OCI-LY7 (cell line): ENCODE results near the gene THPO. TPM values are rescaled to one million over a fixed set of nuclear protein-coding genes. Genes with fewer than 3 reads are reported as not detected.

ENCODE experiments used
- BruUV-seq: library from RNA; stranded (reverse); fragments of 400-500 nt; replicated peaks from 2 replicates; lab custom pipeline; 2021; lab: Mats Ljungman, UMichigan
- CTCF ChIA-PET: fragments of 300-600 bp; sonication (Branson Sonifier 250); formaldehyde crosslinking; loops from one replicate; lab custom pipeline; 2022; ENCODE audit warnings: antibody characterized with exemption; ENCODE audit not compliant: unreplicated experiment; lab: Charles Lee
- POLR2A ChIA-PET: fragments of 300-600 bp; sonication (Branson Sonifier 250); formaldehyde crosslinking; loops from one replicate; lab custom pipeline; 2022; ENCODE audit warnings: antibody characterized with exemption; lab: Charles Lee
- DNase-seq: peaks from one replicate; pipeline ENCODE4 v3.0.0-alpha.2; 2015; ENCODE audit warnings: low spot score
- H2AFZ ChIP-seq: fragments of 200-600 bp; sonication (generic), shearing (Covaris generic); 2 replicates; pipeline ENCODE4 v1.6.1; 2014; ENCODE audit warnings: mild to moderate bottlenecking, antibody characterized with exemption, low read length, moderate library complexity
- H3K27ac ChIP-seq: fragments of 200-600 bp; sonication (generic); 2 replicates; pipeline ENCODE4 v1.5.1; 2014; ENCODE audit warnings: mixed run types, low read depth, mild to moderate bottlenecking, moderate library complexity, low read length, inconsistent platforms; ENCODE audit not compliant: poor library complexity, severe bottlenecking
- H3K36me3 ChIP-seq: fragments of 200-600 bp; sonication (generic); 2 replicates; pipeline ENCODE4 v1.6.1; 2014; ENCODE audit warnings: mild to moderate bottlenecking, antibody characterized with exemption, low read length, moderate library complexity, mixed read lengths; ENCODE audit not compliant: insufficient read depth
- H3K4me1 ChIP-seq: fragments of 200-600 bp; sonication (generic); 2 replicates; pipeline ENCODE4 v1.5.1; 2014; ENCODE audit warnings: mild to moderate bottlenecking, low read length; ENCODE audit not compliant: insufficient read depth, poor library complexity, severe bottlenecking
- H3K4me2 ChIP-seq: fragments of 200-600 bp; sonication (generic); 2 replicates; pipeline ENCODE4 v1.6.1; 2014; ENCODE audit warnings: mild to moderate bottlenecking, low read length
- H3K4me3 ChIP-seq: fragments of 200-600 bp; sonication (generic); 2 replicates; pipeline ENCODE4 v1.5.1; 2014; ENCODE audit warnings: mild to moderate bottlenecking, low read depth, low read length; ENCODE audit not compliant: poor library complexity, severe bottlenecking
- H3K79me2 ChIP-seq: fragments of 200-600 bp; sonication (generic); 2 replicates; pipeline ENCODE4 v1.6.1; 2016; ENCODE audit warnings: low read depth, mild to moderate bottlenecking, low read length, moderate library complexity, mixed read lengths; ENCODE audit not compliant: insufficient read depth
- H3K9me2 ChIP-seq: fragments of 200-600 bp; sonication (generic); 2 replicates; pipeline ENCODE4 v1.6.1; 2016; ENCODE audit warnings: mild to moderate bottlenecking, low read length, mixed read lengths; ENCODE audit not compliant: insufficient read depth
- H3K9me3 ChIP-seq: fragments of 200-600 bp; sonication (generic); 2 replicates; pipeline ENCODE4 v1.6.1; 2014; ENCODE audit warnings: mild to moderate bottlenecking, mixed run types, low read length, mixed read lengths
- H4K20me1 ChIP-seq: fragments of 200-600 bp; sonication (generic); 2 replicates; pipeline ENCODE4 v1.6.1; 2014; ENCODE audit warnings: mild to moderate bottlenecking, antibody characterized with exemption, low read length, moderate library complexity, mixed read lengths; ENCODE audit not compliant: insufficient read depth
- EZH2phosphoT487 ChIP-seq: fragments of 200-600 bp; sonication (generic); IDR thresholded peaks from 2 replicates; pipeline ENCODE4 v1.6.1; 2018; ENCODE audit warnings: low read depth, borderline replicate concordance, mild to moderate bottlenecking, mixed run types, antibody characterized with exemption, low read length, moderate library complexity, mixed read lengths
- intact Hi-C: fragments of 100-400 bp; cut with micrococcal nuclease; formaldehyde crosslinking; loops from one replicate; pipeline ENCODE4 v1.10.0; 2022; ENCODE audit not compliant: unreplicated experiment
- total RNA-seq, 2 experiments: library from RNA; depleted of rRNA in 1 of 2; stranded (reverse); fragments of >200 nt in 1 of 2; shearing (Covaris generic) in 1 of 2; gene quantifications; 2 replicates each; pipeline ENCODE4 v1.2.3, GENCODE V29; 2014 to 2022
- TF ChIP-seq, protein P1 (sequence below): fragments of 200-600 bp; sonication (generic); conservative IDR thresholded peaks from 2 replicates; pipeline ENCODE4 v1.5.1; 2014; ENCODE audit warnings: mild to moderate bottlenecking, antibody characterized with exemption, low read length, moderate library complexity, mixed read lengths

THPO gene
- total RNA-seq, 2 experiments from 2014 or later = not detected

DNA sequence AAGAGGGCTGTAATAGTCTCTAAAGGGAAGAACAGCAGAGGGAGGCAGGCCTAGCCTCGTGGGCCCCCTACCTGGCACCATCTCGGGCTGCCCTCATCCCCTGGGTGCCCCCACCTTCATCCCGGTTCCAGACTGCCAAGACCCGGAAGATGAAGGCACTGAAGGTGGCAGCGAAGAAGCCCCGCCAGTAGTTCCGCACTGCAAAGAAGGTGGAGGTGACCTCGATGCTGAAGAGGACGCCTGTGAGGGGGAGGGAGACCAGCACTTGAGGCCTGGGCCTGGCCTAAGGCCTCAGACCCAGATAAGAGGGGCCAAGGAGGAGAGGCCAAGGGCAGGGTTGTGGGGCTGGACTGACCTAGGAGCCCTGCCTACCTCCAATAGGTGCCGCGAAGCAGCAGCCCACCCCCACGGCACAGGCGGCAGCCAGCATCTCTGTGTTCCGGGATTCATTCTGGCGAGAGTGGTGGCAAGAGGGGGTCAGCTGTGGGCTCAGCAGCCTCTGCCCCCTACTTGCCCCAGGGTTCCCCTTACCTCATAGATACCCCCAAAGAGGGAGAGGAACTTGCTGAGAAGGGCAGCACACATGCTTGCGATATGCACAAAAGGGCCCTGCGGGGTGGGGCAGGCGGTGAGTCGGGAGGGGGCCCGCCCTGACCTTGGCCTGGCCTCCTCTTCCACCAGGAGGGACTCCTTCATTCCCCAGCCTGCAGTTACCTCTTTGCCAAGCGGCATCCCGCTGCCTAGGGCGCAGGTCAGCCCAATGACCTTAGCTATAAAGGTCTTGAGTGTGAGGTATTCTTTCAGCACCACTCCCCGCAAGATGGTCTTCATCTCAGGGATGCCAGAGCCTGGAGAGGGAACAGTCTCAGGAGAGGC, 20.5 kb downstream of the THPO start:
- H3K9me2 ChIP-seq = no peaks in the 10 kb centered on the region
- H3K4me3 ChIP-seq = no peak overlapping the region
- no peaks in the 10 kb centered on the region for H3K79me2 ChIP-seq
- intact Hi-C loops = no loop called here
- no peak overlapping the region for H3K27ac ChIP-seq
- no TSS peak for BruUV-seq
- no peaks in the 10 kb centered on the region for H3K9me3 ChIP-seq
- H3K4me1 ChIP-seq = peaks cover 10% of the 10 kb centered on the region
- H3K36me3 ChIP-seq = no peaks in the 10 kb centered on the region
- TF ChIP-seq, protein P1, sequence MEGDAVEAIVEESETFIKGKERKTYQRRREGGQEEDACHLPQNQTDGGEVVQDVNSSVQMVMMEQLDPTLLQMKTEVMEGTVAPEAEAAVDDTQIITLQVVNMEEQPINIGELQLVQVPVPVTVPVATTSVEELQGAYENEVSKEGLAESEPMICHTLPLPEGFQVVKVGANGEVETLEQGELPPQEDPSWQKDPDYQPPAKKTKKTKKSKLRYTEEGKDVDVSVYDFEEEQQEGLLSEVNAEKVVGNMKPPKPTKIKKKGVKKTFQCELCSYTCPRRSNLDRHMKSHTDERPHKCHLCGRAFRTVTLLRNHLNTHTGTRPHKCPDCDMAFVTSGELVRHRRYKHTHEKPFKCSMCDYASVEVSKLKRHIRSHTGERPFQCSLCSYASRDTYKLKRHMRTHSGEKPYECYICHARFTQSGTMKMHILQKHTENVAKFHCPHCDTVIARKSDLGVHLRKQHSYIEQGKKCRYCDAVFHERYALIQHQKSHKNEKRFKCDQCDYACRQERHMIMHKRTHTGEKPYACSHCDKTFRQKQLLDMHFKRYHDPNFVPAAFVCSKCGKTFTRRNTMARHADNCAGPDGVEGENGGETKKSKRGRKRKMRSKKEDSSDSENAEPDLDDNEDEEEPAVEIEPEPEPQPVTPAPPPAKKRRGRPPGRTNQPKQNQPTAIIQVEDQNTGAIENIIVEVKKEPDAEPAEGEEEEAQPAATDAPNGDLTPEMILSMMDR = no peak
- no peak for TF ChIP-seq EZH2phosphoT487
- no peaks in the 10 kb centered on the region for H4K20me1 ChIP-seq
- ChIA-PET POLR2A (no interaction called here), CTCF (no interaction called here)
- H3K4me2 ChIP-seq = no peak overlapping the region
- no peak for DNase-seq
- no peak overlapping the region for H2AFZ ChIP-seq

DNA sequence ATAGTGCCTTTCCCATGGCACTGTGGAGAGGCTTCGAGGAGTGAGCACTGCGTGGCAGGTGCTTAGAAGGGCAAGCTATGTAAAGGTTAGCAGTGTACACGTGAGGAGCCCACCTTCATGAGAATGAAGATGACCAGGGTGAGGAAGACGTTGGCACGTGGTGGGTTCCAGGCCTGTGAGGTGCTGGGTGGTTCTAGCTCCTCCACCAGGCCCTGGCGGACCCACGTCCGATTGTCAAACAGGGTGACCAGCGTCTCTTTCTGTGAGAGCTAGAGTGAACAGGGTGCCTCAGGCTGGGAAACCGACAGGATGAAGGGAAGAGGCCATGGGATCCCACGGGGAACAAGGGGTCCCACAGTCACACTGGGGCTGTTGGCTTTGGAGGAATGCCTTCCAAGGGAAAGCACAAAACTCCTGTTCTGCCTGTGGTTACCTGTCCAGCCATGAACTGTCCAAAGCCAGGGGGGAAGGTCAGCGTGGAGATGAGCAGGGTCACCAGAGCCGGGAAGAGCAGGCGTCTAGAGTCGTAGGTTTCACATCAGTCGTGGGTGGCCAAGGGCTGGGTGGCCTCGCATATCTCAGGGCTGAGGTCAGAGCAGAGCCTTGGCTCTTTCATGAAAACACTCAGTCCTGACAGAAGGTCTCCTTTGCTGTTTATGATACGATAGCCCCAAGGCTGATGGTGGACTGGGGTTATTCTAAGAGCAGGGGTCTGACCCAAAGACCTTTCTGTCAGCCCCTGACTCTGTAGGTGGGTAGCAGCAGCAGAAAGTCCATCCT, 22.6 kb downstream of the THPO start:
- Histone ChIP-seq H3K4me2 (no peak overlapping the region), H3K27ac (no peak overlapping the region), H3K79me2 (no peaks in the 10 kb centered on the region), H3K9me2 (no peaks in the 10 kb centered on the region), H3K4me3 (no peak overlapping the region), H2AFZ (no peak overlapping the region), H3K9me3 (no peaks in the 10 kb centered on the region), H3K36me3 (0 out of 2 replicates have a peak, but pooled peaks cover 4% of the 10 kb centered on the region), H3K4me1 (peaks cover 1% of the 10 kb centered on the region), H4K20me1 (no peaks in the 10 kb centered on the region)
- CTCF ChIA-PET = no interaction called here
- POLR2A ChIA-PET = no interaction called here
- BruUV-seq = no TSS peak
- DNase-seq = no peak
- intact Hi-C loops = no loop called here
- TF ChIP-seq EZH2phosphoT487 = no peak
- TF ChIP-seq, protein P1 = no peak
